NCI-H2081 (cell line): ENCODE results near the gene NKX2-1.
"Not testable (repeated sequence)": the region's sequence is repeated elsewhere in the genome, so short reads cannot be mapped to it uniquely, and the experiment has no call there.

ENCODE experiments used
- DNase-seq, 2 experiments: peaks; one replicate each; lab custom pipeline; 2025; lab: John Stamatoyannopoulos, UW

Gene NKX2-1

GRCh38 chr14:36505181-36505815 lies 14.7 kb downstream of the NKX2-1 start:
- DNase-seq, result no peak

GRCh38 chr14:36504771-36505175 lies 15.3 kb downstream of the NKX2-1 start:
- no peak for DNase-seq

- no peak for DNase-seq
Observed at GRCh38 chr14:36503771-36504741, 16.0 kb downstream of the NKX2-1 start.

GRCh38 chr14:36502558-36503508 lies 17.2 kb downstream of the NKX2-1 start:
- DNase-seq, result peak in 1 of 2 experiments; percentile 41

GRCh38 chr14:36498938-36499337 lies 21.1 kb downstream of the NKX2-1 start:
- DNase-seq, result no peak

GRCh38 chr14:36496346-36496745 lies 23.7 kb downstream of the NKX2-1 start:
- no peak for DNase-seq

GRCh38 chr14:36495666-36496065 lies 24.4 kb downstream of the NKX2-1 start:
- no peak for DNase-seq

GRCh38 chr14:36493761-36494160 lies 26.3 kb downstream of the NKX2-1 start:
- no peak for DNase-seq

GRCh38 chr14:36485773-36486172 lies 34.3 kb downstream of the NKX2-1 start:
- no peak for DNase-seq

GRCh38 chr14:36479344-36479743 lies 40.7 kb downstream of the NKX2-1 start:
- DNase-seq, result no peak

GRCh38 chr14:36478782-36479181 lies 41.2 kb downstream of the NKX2-1 start:
- DNase-seq, result no peak

GRCh38 chr14:36477266-36477665 lies 42.8 kb downstream of the NKX2-1 start:
- DNase-seq, result peak in 1 of 2 experiments; percentile 3

GRCh38 chr14:36476061-36476460 lies 44.0 kb downstream of the NKX2-1 start:
- DNase-seq, result not testable (repeated sequence)

- DNase-seq, result no peak
Observed at GRCh38 chr14:36474593-36474992, 45.4 kb downstream of the NKX2-1 start.

- DNase-seq, result no peak
Observed at GRCh38 chr14:36471431-36471830, 48.6 kb downstream of the NKX2-1 start.

- no peak for DNase-seq
Observed at GRCh38 chr14:36467332-36467731, 52.7 kb downstream of the NKX2-1 start.
